GM18505 (cell line): ENCODE results near the gene GID8.

Experiments
- ATAC-seq: cut with Tn5 transposase; IDR thresholded peaks from one replicate; pipeline ENCODE4 v1.9.1; 2021; ENCODE audit not compliant: unreplicated experiment
- POLR2A ChIP-seq: IDR thresholded peaks from 4 replicates; pipeline ENCODE4 v1.6.1; 2011; ENCODE audit warnings: borderline replicate concordance; ENCODE audit not compliant: insufficient read depth, insufficient read length; ENCODE audit errors: extremely low read depth

Gene GID8

GRCh38 chr20:62982124-62983075, 44.5 kb downstream of the GID8 start:
- no peak for ATAC-seq
- no peak for TF ChIP-seq POLR2A

DNA sequence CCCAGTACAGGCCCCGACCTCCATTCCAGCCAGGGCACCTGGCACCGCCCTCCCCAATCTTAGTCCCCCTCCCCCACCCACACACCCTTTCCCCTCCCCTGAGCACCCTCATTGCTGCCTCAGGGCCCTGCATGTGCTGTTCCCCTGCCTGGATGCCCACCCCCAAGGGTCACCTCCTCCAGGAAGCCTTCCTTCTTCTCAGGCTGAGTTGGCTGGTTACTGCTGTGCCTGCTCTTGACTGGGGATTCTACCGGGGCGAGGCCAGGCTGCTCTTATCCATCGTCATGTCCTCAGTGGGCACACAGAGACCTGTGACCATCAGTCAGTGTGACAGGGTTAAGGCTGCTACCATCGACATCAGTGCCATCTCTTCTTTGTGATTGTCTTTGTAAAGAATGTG, 45.3 kb downstream of the GID8 start:
- no peak for TF ChIP-seq POLR2A
- no peak for ATAC-seq

GRCh38 chr20:62984666-62985443, 46.9 kb downstream of the GID8 start:
- no peak for TF ChIP-seq POLR2A
- no peak for ATAC-seq

GRCh38 chr20:62985444-62985778, 47.5 kb downstream of the GID8 start:
- no peak for ATAC-seq
- no peak for TF ChIP-seq POLR2A

- TF ChIP-seq POLR2A: no peak
Observed at GRCh38 chr20:62986257-62986800, 48.4 kb downstream of the GID8 start.

GRCh38 chr20:62987114-62987513, 49.2 kb downstream of the GID8 start:
- no peak for TF ChIP-seq POLR2A
- ATAC-seq: no peak

More at GRCh38 chr20:62986257-62986800, 48.4 kb downstream of the GID8 start:
- ATAC-seq: no peak

- TF ChIP-seq POLR2A: no peak
- ATAC-seq: no peak
Observed at GRCh38 chr20:62989201-62989601, 51.3 kb downstream of the GID8 start.

DNA sequence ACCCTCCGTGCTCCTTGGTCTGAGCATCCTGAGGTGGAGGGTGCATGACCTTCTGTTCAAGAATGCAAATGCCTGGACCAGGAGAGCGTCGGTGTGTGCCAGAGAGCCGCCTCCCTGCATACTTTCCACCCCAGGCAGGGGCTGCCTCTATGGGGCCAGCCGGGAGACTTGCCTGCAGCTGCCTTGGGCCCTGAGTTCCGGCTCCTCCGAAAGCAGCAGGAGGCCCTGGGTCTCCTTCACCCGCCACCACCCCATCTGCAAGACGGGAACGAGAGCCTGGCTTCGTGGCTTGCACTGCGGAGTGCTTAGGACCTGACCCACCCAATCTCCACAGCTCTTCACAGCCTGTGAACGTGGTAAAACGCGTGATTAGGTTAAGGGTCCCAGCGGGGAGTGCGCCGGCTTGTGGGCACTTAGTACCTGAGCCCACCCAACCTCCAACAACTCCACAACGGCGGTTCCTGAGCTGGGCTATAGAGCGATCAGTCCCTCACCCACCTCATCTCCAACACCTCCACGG, 52.4 kb downstream of the GID8 start:
- no peak for TF ChIP-seq POLR2A
- ATAC-seq: no peak

- TF ChIP-seq POLR2A: no peak
- ATAC-seq: no peak
Observed at GRCh38 chr20:62991196-62991807, 53.4 kb downstream of the GID8 start.

GRCh38 chr20:62991863-62992262, 53.9 kb downstream of the GID8 start:
- TF ChIP-seq POLR2A: no peak
- no peak for ATAC-seq

DNA sequence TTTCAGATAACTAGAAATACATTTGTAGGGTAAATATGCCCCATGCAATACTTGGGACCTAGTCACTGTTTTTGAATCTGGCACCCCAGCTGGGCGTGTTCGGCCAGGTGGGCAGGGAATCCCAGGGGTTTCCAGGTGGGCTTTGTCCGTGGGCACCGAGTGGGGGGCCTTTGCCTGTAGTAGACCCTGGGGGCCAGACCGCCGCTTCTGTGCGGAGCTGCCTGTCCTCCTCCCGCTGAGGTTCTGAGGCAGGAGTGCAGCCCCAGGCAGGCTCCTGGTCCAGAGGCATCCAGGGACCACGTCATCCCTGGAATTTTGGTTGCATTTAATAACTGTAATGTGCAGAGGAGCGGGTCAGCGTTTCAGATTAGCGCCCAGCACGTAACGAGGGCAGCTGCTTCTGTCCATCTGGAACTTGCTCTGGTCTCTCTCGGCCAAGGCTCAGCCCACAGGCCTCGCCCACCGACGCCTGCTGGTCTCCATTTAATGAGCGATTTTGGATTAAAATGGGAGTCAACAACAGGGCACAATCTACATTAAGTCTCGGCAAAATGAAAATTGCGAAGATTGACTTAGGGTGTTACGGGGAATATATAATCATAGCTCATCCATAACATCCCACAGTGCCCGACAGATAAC, 56.0 kb downstream of the GID8 start:
- no peak for ATAC-seq
- TF ChIP-seq POLR2A: no peak

- no peak for ATAC-seq
- TF ChIP-seq POLR2A: no peak
Observed at GRCh38 chr20:62994869-62995281, 56.9 kb downstream of the GID8 start.

- no peak for TF ChIP-seq POLR2A
- ATAC-seq: no peak
Observed at GRCh38 chr20:62995481-62995880, 57.5 kb downstream of the GID8 start.

GRCh38 chr20:62995898-62996595, 58.1 kb downstream of the GID8 start:
- no peak for ATAC-seq
- no peak for TF ChIP-seq POLR2A
